Measurements from ENCODE around the gene STARD9.
"Not testable (repeated sequence)": the region's sequence is repeated elsewhere in the genome, so short reads cannot be mapped to it uniquely, and the experiment has no call there.

DNA sequence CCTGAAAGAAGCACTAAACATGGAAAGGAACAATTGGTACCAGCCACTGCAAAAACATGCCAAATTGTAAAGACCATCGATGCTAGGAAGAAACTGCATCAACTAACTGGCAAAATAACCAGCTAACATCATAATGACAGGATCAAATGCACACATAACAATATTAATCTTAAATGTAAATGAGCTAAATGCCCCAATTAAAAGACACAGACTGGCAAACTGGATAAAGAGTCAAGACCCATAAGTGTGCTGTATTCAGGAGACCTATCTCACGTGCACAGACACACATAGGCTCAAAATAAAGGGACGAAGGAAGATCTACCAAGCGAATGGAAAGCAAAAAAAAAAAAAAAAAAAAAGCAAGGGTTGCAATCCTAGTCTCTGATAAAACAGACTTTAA, 190.7 kb downstream of the STARD9 start:
- TF ChIP-seq, protein P1, sequence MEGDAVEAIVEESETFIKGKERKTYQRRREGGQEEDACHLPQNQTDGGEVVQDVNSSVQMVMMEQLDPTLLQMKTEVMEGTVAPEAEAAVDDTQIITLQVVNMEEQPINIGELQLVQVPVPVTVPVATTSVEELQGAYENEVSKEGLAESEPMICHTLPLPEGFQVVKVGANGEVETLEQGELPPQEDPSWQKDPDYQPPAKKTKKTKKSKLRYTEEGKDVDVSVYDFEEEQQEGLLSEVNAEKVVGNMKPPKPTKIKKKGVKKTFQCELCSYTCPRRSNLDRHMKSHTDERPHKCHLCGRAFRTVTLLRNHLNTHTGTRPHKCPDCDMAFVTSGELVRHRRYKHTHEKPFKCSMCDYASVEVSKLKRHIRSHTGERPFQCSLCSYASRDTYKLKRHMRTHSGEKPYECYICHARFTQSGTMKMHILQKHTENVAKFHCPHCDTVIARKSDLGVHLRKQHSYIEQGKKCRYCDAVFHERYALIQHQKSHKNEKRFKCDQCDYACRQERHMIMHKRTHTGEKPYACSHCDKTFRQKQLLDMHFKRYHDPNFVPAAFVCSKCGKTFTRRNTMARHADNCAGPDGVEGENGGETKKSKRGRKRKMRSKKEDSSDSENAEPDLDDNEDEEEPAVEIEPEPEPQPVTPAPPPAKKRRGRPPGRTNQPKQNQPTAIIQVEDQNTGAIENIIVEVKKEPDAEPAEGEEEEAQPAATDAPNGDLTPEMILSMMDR (IDR thresholded peaks at IDR 0.05) = not testable (repeated sequence)
- not testable (repeated sequence) for TF ChIP-seq POLR2A, POLR2AphosphoS5 (IDR thresholded peaks at IDR 0.05)
